Testis (tissue), 2 donors: Measurements from ENCODE around the gene INPP5A.

Source experiments
- POLR2A ChIP-seq: fragments of 450-650 bp; IDR thresholded peaks from one replicate; pipeline ENCODE4 v1.6.1; 2017; ENCODE audit warnings: antibody characterized with exemption, mild to moderate bottlenecking, moderate library complexity
- TF ChIP-seq, protein P1 (sequence below), 3 experiments: fragments of 450-650 bp in 2 of 3; fragments of 200-600 bp in 1 of 3; sonication (generic) in 1 of 3; IDR thresholded peaks; one replicate each; pipeline ENCODE4 v1.5.1; 2016 to 2019; ENCODE audit warnings: antibody characterized with exemption in 3 of 3, mild to moderate bottlenecking in 2 of 3, moderate library complexity in 1 of 3

GRCh38 chr10:132645247-132645530, 107.6 kb downstream of the INPP5A start:
- TF ChIP-seq, protein P1, sequence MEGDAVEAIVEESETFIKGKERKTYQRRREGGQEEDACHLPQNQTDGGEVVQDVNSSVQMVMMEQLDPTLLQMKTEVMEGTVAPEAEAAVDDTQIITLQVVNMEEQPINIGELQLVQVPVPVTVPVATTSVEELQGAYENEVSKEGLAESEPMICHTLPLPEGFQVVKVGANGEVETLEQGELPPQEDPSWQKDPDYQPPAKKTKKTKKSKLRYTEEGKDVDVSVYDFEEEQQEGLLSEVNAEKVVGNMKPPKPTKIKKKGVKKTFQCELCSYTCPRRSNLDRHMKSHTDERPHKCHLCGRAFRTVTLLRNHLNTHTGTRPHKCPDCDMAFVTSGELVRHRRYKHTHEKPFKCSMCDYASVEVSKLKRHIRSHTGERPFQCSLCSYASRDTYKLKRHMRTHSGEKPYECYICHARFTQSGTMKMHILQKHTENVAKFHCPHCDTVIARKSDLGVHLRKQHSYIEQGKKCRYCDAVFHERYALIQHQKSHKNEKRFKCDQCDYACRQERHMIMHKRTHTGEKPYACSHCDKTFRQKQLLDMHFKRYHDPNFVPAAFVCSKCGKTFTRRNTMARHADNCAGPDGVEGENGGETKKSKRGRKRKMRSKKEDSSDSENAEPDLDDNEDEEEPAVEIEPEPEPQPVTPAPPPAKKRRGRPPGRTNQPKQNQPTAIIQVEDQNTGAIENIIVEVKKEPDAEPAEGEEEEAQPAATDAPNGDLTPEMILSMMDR (IDR thresholded peaks at IDR 0.05), result no peak
- no peak for TF ChIP-seq POLR2A
